GM18907 (cell line): ENCODE results near the gene SMIM35.

Experiments used
- ATAC-seq: cut with Tn5 transposase; IDR thresholded peaks from one replicate; pipeline ENCODE4 v1.9.1; 2021; ENCODE audit warnings: mild to moderate bottlenecking, moderate library complexity; ENCODE audit not compliant: unreplicated experiment

The SMIM35 gene

DNA sequence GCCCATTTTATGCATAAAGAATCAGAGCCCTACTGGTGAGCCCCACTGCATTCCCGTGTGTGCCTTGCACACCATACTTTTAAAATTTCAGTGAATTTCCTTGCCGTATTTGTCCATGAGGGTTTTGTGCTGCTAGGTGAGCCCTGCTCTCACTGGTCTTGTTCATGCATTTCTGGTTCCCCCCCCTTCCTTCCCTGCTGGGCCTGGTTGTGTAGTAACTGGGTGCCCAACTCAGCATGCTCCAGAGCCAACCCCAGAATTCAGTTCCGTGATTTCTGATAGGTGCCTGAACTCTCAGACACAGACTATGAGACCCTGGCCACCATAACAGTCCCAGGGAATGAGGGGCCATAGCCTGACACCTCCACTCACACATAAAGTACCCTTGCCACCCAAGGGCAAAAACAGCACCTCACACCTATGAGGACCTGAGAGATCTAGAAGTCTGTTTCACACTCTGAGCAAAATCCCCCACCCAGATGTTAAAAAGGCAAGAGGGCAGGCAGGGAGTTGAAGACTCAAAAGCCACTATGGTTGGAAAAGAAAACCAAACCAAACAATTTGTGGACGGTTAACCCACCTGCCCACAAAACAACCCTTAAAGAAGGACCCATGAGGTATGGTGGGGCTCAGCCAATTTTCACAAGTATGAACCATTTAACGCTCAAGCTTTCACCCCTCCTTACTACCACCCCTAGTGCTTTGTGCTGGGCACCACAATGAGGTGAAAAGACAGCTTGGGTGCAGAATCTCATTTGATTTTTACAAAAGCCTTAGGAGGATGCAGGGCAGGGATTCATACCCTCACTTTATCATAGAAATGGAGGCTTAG is 117.4 kb downstream of the SMIM35 start:
- no peak for ATAC-seq

DNA sequence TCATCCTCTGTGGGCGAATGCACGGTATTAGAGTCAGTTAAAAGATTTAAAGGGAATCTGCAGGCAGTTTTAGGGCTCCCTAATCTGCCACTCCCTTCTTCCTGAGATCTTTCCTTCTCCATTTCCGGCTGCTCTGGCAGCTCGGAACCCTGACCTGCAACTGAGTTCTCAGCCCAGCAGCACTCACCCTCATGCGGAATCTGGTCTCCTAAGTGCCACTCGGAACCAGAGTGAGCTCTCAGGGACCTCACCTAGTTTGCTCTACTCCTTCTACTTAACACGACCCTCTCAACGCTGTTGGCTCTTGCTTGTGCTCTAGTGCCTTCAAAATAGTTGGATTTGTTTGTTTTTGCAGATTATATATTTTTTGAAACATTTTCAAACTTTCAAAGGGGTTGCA is 119.9 kb downstream of the SMIM35 start:
- ATAC-seq = no peak

DNA sequence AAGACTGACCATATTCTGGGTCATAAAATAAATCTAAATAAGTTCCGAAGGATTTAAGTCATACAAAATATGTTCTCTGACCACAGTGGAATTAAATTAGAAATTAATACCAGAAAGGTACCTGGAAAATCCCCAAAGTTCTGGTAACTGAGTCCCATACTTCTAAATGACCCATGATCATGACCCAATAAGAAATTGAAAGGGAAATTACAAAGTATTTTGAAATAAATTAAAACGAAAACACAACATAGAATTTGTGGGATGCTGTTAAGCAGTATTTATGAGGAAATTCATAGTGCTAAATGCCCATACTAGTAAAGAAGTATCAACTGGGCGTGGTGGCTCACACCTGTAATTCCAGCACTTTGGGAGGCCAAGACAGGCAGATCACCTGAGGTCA is 123.9 kb downstream of the SMIM35 start:
- no peak for ATAC-seq

DNA sequence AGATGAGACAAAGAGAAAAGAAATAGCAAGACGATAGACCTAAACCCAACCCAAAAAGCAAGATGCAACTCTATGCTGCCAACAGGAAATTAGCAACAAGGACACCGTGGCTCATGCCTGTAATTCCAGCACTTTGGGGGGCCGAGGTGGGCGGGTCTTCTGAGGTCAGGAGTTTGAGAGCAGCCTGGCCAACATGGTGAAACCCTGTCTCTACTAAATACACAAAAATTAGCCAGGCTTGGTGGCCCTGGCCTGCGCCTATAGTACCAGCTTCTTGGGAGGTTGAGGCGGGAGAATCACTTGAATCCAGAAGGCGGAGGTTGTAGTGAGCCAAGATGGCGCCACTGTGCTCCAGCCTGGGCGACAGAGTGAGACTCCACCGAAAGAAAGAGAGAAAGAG is 124.9 kb downstream of the SMIM35 start:
- ATAC-seq = no peak

GRCh38 chr11:117960406-117960805 is 126.4 kb downstream of the SMIM35 start:
- no peak for ATAC-seq

- ATAC-seq = no peak
Observed at GRCh38 chr11:117959438-117960149, 127.2 kb downstream of the SMIM35 start.

DNA sequence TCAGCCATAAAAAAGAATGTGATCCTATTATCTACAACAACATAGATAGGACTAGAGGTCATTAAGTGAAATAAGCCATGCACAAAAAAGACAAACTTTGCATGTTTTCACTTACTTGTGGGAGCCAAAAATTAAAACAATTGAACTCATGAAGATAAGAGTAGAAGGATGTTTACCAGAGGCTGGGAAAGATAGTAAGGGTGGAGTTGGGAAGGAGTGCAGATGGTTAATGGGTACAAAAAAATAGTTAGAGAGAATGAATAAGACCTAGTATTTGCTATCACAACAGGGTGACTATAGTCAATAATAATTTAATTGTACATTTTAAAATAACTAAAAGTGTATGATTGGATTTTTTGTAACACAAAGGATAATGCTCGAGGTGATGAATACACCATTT is 127.8 kb downstream of the SMIM35 start:
- no peak for ATAC-seq
